HG03558 (cell line): Measurements from ENCODE around the gene KSR1.

Experiments
- ATAC-seq: cut with Tn5 transposase; IDR thresholded peaks from one replicate; pipeline ENCODE4 v1.9.1; 2021; ENCODE audit warnings: moderate number of reproducible peaks; ENCODE audit not compliant: unreplicated experiment; ENCODE audit errors: extremely low read depth

KSR1 gene

DNA sequence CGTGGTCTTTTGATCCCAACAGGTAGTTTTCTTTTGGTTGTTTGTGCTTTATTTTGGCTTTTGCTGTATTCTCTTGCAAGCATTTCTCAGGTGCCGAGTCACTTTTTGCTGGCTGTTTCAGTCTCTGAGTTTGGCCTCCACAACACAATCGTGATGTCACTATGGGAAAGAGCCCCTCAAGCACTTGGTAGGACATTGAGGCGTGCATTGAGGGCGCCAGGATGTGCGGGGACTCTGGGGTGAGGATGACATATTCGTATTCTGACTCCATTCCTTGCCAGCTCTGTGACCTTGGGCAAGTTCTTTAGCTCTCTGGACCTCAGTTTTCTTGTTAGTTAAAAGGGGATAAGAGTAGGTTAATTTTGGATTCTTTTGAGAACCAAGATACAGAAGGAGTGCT, 13.0 kb downstream of the KSR1 start:
- ATAC-seq, result no peak

GRCh38 chr17:27471321-27472269, 15.3 kb downstream of the KSR1 start:
- ATAC-seq, result peak; percentile 45

- no peak for ATAC-seq
These were observed 17.0 kb downstream of the KSR1 start for GRCh38 chr17:27473190-27473747.

DNA sequence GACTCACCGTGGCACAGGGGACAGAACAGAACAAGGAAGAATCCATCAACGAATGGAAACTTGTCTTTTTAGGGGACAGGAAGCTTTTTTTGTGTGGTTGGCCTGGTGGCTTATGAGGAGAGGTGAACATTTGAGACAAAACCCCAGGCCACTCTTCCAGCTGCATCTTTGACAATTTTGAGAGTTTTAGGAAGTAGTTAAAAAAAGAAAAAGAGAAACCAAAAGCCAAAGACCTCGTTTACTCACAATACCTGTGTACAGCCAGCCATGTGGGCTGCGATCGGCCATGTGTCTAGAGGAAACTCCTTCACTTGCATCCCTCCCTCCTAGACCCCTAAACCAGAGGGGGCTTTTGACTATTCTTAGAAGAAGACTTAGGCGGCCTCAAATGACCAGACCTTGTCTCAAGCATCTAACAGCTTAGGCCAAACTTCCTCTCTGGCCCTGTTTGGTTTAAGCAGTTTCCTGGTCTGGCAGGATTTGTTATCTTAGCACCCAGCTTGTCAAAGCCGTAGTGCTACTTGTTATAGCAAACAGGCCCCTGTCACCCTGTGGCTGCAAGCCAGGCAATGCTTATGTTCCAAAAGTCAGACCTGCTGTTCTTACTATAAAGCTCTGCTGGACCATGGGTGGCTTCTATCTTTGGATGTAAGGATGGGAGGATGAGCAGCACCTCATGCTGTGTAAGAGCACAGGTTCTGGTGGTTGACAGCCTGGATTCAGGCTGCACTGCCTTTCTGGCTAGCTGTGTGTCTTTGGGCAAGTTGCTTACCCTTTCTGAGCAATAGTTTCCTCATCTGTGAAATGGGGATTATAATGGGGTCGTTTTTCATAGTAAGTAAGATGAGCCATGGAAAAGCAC, 17.7 kb downstream of the KSR1 start:
- ATAC-seq, result peak; percentile 22

- no peak for ATAC-seq
These were observed 18.9 kb downstream of the KSR1 start for GRCh38 chr17:27475070-27475673.

DNA sequence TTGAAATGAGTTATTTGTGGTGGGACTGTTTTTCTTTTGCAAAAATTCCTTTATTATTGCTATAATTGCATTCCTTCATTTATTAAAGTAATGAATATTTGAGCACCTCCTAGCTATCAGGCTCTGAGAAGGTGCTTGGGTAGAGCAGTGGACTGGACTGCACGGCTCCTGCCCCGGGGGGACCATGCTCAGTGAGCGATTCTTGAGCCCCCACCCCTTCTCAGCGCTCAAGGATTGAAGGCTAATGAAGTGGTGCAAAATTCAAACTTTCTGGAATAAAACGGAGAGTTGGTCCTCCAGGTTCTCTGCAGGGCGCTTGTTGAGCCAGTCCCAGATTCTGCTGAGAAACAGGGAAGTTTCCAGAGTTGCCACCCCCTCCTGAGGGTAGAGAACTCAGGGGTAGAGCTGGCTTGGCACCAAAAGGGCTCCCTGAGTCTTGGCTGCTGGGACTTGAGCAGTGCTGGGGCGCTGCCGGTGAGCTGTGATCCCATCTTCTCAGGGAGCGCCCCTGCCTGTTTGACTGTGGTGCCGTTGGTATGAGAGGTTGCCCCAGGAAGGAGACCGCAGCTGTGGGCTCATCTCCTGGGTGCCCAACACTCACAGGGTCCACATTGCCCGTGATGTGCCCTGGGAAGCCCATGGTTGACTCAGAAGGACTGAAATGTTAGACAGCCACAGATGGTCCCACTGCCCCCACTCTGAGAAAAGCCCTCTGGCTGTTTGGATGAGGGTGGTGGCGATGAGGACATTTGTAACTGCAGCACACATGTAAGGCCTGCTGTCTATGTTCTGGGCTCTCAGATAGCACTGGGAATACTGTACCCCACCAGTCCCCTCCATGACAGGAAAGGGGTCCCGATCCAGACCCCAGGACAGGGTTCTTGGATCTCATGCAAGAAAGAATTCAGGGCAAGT, 20.0 kb downstream of the KSR1 start:
- ATAC-seq, result no peak

- no peak for ATAC-seq
These were observed 21.0 kb downstream of the KSR1 start for GRCh38 chr17:27477050-27477888.

GRCh38 chr17:27477971-27478684, 21.9 kb downstream of the KSR1 start:
- no peak for ATAC-seq

- no peak for ATAC-seq
These were observed 22.8 kb downstream of the KSR1 start for GRCh38 chr17:27478901-27479538.

- no peak for ATAC-seq
These were observed 23.6 kb downstream of the KSR1 start for GRCh38 chr17:27479838-27480237.

- no peak for ATAC-seq
These were observed 24.5 kb downstream of the KSR1 start for GRCh38 chr17:27480699-27481098.

DNA sequence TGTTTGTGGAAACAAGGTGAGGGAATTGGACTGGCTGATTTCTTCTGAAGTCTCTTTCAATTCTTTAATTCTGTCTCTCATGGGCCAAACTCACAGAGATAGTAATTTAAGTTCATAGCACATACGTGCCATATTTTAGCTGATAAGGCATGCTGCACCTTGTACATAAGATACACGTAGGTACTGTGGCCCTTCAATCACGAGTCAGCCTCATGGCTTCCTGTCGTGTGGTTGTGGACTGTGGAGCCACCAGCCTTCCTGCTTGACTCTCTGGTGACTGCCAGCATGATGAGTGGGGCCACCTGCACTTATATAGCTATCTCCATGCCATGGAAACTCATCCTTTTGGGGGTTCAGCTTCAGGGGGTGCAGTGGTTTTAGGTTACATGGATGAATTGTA, 25.1 kb downstream of the KSR1 start:
- ATAC-seq, result no peak

DNA sequence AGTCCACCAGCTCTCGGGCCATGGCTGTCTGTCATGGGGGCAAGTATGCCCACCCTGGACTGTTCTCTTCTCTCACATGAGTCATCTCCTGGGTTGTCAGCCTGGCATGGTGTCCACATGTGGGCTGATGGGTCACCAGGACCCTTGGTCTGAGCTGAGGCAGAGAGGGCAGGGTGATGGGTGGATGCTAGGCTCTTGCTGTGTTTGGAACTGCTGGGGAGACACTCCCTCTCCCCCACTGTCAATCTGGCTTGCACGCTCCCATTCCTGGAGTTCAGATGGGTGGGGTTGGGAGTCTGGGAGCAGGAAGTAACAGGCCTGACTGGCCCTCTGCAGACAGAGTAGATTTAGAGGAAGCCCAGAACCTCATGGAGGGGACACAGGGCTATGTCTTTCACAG, 28.9 kb downstream of the KSR1 start:
- ATAC-seq, result no peak

GRCh38 chr17:27485716-27486495, 29.7 kb downstream of the KSR1 start:
- ATAC-seq, result no peak

GRCh38 chr17:27486741-27487140, 30.5 kb downstream of the KSR1 start:
- no peak for ATAC-seq

DNA sequence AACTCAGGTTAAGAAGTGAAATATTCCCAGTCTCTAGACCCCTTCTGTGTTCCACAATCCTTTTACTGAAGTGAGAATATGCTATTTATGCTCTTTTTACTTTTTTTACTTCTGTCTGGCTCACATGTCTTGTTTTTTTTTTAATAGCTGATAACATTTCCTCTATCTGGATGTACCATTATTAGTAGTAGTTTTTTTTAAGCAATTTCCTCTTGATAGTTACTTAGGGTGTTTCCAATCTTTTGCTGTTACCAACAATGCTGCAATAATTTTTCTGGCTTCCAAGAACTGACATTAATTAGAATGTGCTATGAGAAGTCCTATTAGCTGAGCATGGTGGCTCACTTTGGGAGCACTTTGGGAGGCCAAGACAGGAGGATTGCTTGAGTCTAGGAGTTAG, 32.0 kb downstream of the KSR1 start:
- ATAC-seq, result no peak
